Endodermal cell (in vitro differentiated cells): ENCODE results near the gene IAH1. TPM values are rescaled to one million over a fixed set of nuclear protein-coding genes. Genes with fewer than 3 reads are reported as not detected.

Source experiments
- DNase-seq: peaks from one replicate; pipeline ENCODE4 v3.0.0-alpha.2; 2017
- H3K27ac ChIP-seq: 2 replicates; pipeline ENCODE4 v1.5.1; 2013; ENCODE audit warnings: mild to moderate bottlenecking, low read depth, low read length, moderate library complexity
- H3K27me3 ChIP-seq: 2 replicates; pipeline ENCODE4 v1.6.1; 2013; ENCODE audit warnings: mild to moderate bottlenecking, low read length, moderate library complexity; ENCODE audit not compliant: insufficient read depth, control insufficient read depth, poor library complexity, severe bottlenecking
- H3K36me3 ChIP-seq: 2 replicates; pipeline ENCODE4 v1.7.0; 2013; ENCODE audit warnings: mild to moderate bottlenecking, low read length, moderate library complexity; ENCODE audit not compliant: control insufficient read depth, insufficient read depth
- H3K4me1 ChIP-seq: one replicate; pipeline ENCODE4 v1.7.0; 2013; ENCODE audit warnings: low read length; ENCODE audit not compliant: control insufficient read depth, insufficient read depth
- H3K4me3 ChIP-seq: 2 replicates; pipeline ENCODE4 v1.5.1; 2013; ENCODE audit warnings: mild to moderate bottlenecking, low read length, moderate library complexity
- H3K9ac ChIP-seq: 2 replicates; pipeline ENCODE4 v1.6.1; 2013; ENCODE audit warnings: mild to moderate bottlenecking, low read length, moderate library complexity; ENCODE audit not compliant: poor library complexity, severe bottlenecking; ENCODE audit errors: extremely low read depth
- H3K9me3 ChIP-seq: 2 replicates; pipeline ENCODE4 v1.6.1; 2013; ENCODE audit warnings: mild to moderate bottlenecking, low read length, moderate library complexity; ENCODE audit not compliant: control insufficient read depth
- H3K27ac Mint-ChIP-seq: 2 replicates; pipeline ENCODE4 v1.8.0; 2020; ENCODE audit warnings: mixed read lengths
- H3K27me3 Mint-ChIP-seq: 2 replicates; pipeline ENCODE4 v1.8.0; 2021; ENCODE audit warnings: mild to moderate bottlenecking, mixed read lengths; ENCODE audit not compliant: insufficient read depth
- H3K36me3 Mint-ChIP-seq: 2 replicates; pipeline ENCODE4 v1.8.0; 2020; ENCODE audit warnings: low read depth, mixed read lengths
- H3K4me1 Mint-ChIP-seq: 2 replicates; pipeline ENCODE4 v1.8.0; 2020; ENCODE audit warnings: mixed read lengths
- H3K4me3 Mint-ChIP-seq: 2 replicates; pipeline ENCODE4 v1.8.0; 2020; ENCODE audit warnings: mild to moderate bottlenecking, moderate library complexity, mixed read lengths
- H3K9me3 Mint-ChIP-seq: 2 replicates; pipeline ENCODE4 v1.8.0; 2020; ENCODE audit warnings: mild to moderate bottlenecking, mixed read lengths
- CTCF ChIP-seq: fragments of 200-600 bp; sonication (generic); conservative IDR thresholded peaks from 2 replicates; pipeline ENCODE4 v1.5.0; 2021; ENCODE audit warnings: antibody characterized with exemption, mild to moderate bottlenecking
- WGBS, 2 experiments: methylation state at CpG; one replicate each; pipeline versions ENCODE4 v1.1.5 to v1.1.7; 2013; ENCODE audit warnings: missing lambda C conversion rate in 2 of 2, mixed read lengths in 1 of 2; ENCODE audit not compliant: insufficient coverage in 1 of 2, insufficient read length in 1 of 2; 5-methylcytosine and 5-hydroxymethylcytosine counted together
- total RNA-seq, 2 donors: library from RNA; stranded (reverse); fragmentation: NEBNext Ultra II Directional in 1 of 2; extraction: Animal tissue kit (Norgen Biotek cat#: 25700) in 1 of 2; gene quantifications; 2 replicates in 1 of 2; 3 replicates in 1 of 2; pipeline ENCODE4 v1.2.1, GENCODE V29; 2021

IAH1 gene
- total RNA-seq, 2 donors from 2014 or later = 33.6 to 50.6 TPM

GRCh38 chr2:9461079-9461478 lies 13.3 kb upstream of the IAH1 start:
- Mint-ChIP-seq H3K4me1 (peaks cover 10% of the 10 kb centered on the region), H3K4me3 (no peak overlapping the region), H3K27ac (no peak overlapping the region), H3K36me3 (peaks cover 50% of the 10 kb centered on the region), H3K27me3 (no peaks in the 10 kb centered on the region), H3K9me3 (no peaks in the 10 kb centered on the region)
- Histone ChIP-seq H3K9me3 (no peaks in the 10 kb centered on the region), H3K27ac (no peak overlapping the region), H3K27me3 (no peaks in the 10 kb centered on the region), H3K36me3 (peaks cover 76% of the 10 kb centered on the region), H3K4me3 (no peak overlapping the region), H3K4me1 (no peaks in the 10 kb centered on the region), H3K9ac (no peak overlapping the region)
- no peak for DNase-seq
- no peak for TF ChIP-seq CTCF
- WGBS, 2 experiments = 93 to 97% methylated on average over 3 of the region's 3 CpGs

GRCh38 chr2:9462313-9462712 lies 12.0 kb upstream of the IAH1 start:
- peaks cover 68% of the 10 kb centered on the region for H3K36me3 ChIP-seq
- no peaks in the 10 kb centered on the region for H3K9me3 ChIP-seq
- H3K27ac Mint-ChIP-seq = no peak overlapping the region
- H3K27me3 Mint-ChIP-seq = no peaks in the 10 kb centered on the region
- H3K4me1 ChIP-seq = no peaks in the 10 kb centered on the region
- no peak for TF ChIP-seq CTCF
- no peak overlapping the region for H3K4me3 ChIP-seq
- H3K27ac ChIP-seq = no peak overlapping the region
- no peak overlapping the region for H3K4me3 Mint-ChIP-seq
- H3K27me3 ChIP-seq = no peaks in the 10 kb centered on the region
- peaks cover 10% of the 10 kb centered on the region for H3K4me1 Mint-ChIP-seq
- no peak overlapping the region for H3K9ac ChIP-seq
- H3K9me3 Mint-ChIP-seq = no peaks in the 10 kb centered on the region
- H3K36me3 Mint-ChIP-seq = peaks cover 43% of the 10 kb centered on the region
- no peak for DNase-seq
- 92 to 98% methylated on average over 4 to 5 of the region's 5 CpGs for WGBS, 2 experiments

- H3K9me3 Mint-ChIP-seq = no peaks in the 10 kb centered on the region
- no peaks in the 10 kb centered on the region for H3K4me1 ChIP-seq
- DNase-seq = peak; percentile 58
- peak overlapping the region; percentile 84 for H3K27ac Mint-ChIP-seq
- no peak for TF ChIP-seq CTCF
- H3K9me3 ChIP-seq = no peaks in the 10 kb centered on the region
- no peaks in the 10 kb centered on the region for H3K27me3 ChIP-seq
- WGBS, 2 experiments = 92 to 97% methylated on average over 6 of the region's 6 CpGs
- no peaks in the 10 kb centered on the region for H3K27me3 Mint-ChIP-seq
- peak overlapping the region; percentile 33 for H3K27ac ChIP-seq
- peaks cover 65% of the 10 kb centered on the region for H3K36me3 ChIP-seq
- no peak overlapping the region for H3K4me3 ChIP-seq
- no peak overlapping the region for H3K4me3 Mint-ChIP-seq
- no peak overlapping the region for H3K9ac ChIP-seq
- peaks cover 10% of the 10 kb centered on the region for H3K4me1 Mint-ChIP-seq
- H3K36me3 Mint-ChIP-seq = peaks cover 42% of the 10 kb centered on the region
Measured at GRCh38 chr2:9462886-9463697, 11.3 kb upstream of the IAH1 start.
